ENCODE results near the gene NBEAL1. TPM values are rescaled to one million over a fixed set of nuclear protein-coding genes. Genes with fewer than 3 reads are reported as not detected.

The NBEAL1 gene
- total and polyA plus RNA-seq, 2 of the 8 experiments (the other 6 are each of a cell fraction or from before 2014, with no cell fraction given), result 2.3 to 10.7 TPM

DNA sequence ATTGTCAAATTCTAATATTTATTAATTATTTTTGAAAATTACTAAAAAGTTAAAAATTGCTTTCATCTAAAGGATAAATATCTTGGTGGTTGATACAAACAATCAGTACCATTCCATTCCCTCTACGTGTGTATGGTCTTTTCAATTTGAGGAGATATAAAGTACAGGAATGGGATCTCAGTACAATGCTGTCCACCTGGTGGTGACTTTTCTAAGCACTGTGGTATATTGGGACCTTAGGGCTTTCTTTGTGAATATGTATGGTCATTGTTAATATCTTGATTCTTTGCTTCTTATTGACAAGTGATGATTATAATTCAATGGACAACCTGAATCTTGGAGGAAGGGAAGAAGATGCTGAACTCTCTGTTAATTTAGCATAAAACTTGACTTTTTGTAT is 83.1 kb downstream of the NBEAL1 start:
- Histone ChIP-seq H3K14ac (ENCODE audit: insufficient read length) (no peak overlapping the region), H3K79me1 (ENCODE audit: low read depth, low read length) (no peaks in the 10 kb centered on the region), H3K9ac (replicated peaks in 1 of 4; ENCODE audit: extremely low read depth in 1 of 4, low read depth in 3 of 4, low read length in 3 of 4) (no peak overlapping the region), H3K27ac (ENCODE audit: low read depth, low read length) (no peak overlapping the region), H3K4me1 (replicated peaks in 1 of 4; ENCODE audit: control insufficient read depth in 3 of 4, insufficient read depth in 4 of 4, low read length in 3 of 4) (no peaks in the 10 kb centered on the region), H4K8ac (ENCODE audit: extremely low read depth, insufficient read depth, low read length) (no peak overlapping the region), H4K5ac (ENCODE audit: insufficient read length, low read depth, low read length) (no peak overlapping the region), H2BK20ac (ENCODE audit: low read length) (no peak overlapping the region), H2BK120ac (replicated peaks; ENCODE audit: low read depth, low read length) (no peak overlapping the region), H3K4me3 (ENCODE audit: extremely low read depth in 1 of 4, insufficient read depth in 2 of 4, low read depth in 3 of 4, low read length in 4 of 4) (no peak overlapping the region), H4K91ac (replicated peaks; ENCODE audit: insufficient read length, low read length) (no peak overlapping the region), H3K27me3 (replicated peaks in 1 of 4; ENCODE audit: control insufficient read depth in 3 of 4, extremely low read depth in 1 of 4, insufficient read depth in 3 of 4, low read length in 3 of 4) (no peaks in the 10 kb centered on the region), H2AK5ac (ENCODE audit: low read depth, low read length) (no peak overlapping the region), H2AFZ (ENCODE audit: low read length) (no peak overlapping the region), H3K56ac (replicated peaks; ENCODE audit: insufficient read length, low read depth, low read length) (no peak overlapping the region), H3K18ac (ENCODE audit: extremely low read depth, low read length) (no peak overlapping the region), H3K4ac (replicated peaks; ENCODE audit: insufficient read length, low read depth, low read length) (no peak overlapping the region), H3K4me2 (ENCODE audit: insufficient read depth in 1 of 2, low read depth in 2 of 2, low read length in 2 of 2) (no peak overlapping the region), H3K9me3 (ENCODE audit: insufficient read depth in 2 of 2, low read depth in 1 of 2, low read length in 1 of 2) (no peaks in the 10 kb centered on the region), H4K20me1 (replicated peaks in 1 of 2; ENCODE audit: control insufficient read depth in 1 of 2, insufficient read depth in 2 of 2, low read length in 2 of 2) (no peaks in the 10 kb centered on the region), H2BK15ac (ENCODE audit: low read length) (no peak overlapping the region), H3K23ac (ENCODE audit: insufficient read length) (no peak overlapping the region), H2BK5ac (ENCODE audit: low read depth, low read length) (no peak overlapping the region), H3K79me2 (ENCODE audit: control insufficient read depth in 1 of 2, insufficient read depth in 2 of 2, low read length in 2 of 2) (no peaks in the 10 kb centered on the region), H3K36me3 (ENCODE audit: control insufficient read depth in 2 of 4, insufficient read depth in 4 of 4, low read length in 3 of 4) (no peaks in the 10 kb centered on the region), H2BK12ac (ENCODE audit: low read depth, low read length) (no peak overlapping the region), H3K23me2 (ENCODE audit: low read depth, low read length) (no peaks in the 10 kb centered on the region)
- no peak for FAIRE-seq
- CTCF ChIA-PET (ENCODE audit: partially characterized antibody), result interaction anchor here (0.8 to 1.4 kb wide), 2 partner anchors 10 to 29 kb away, joined by 4 to 6 read pairs; no protein-coding TSS in a partner anchor
- TF ChIP-seq SP4 (IDR thresholded peaks at IDR 0.05; ENCODE audit: low read length) (no peak), TEAD4 (IDR thresholded peaks at IDR 0.05; ENCODE audit: low read depth, low read length) (no peak), KDM1A (IDR thresholded peaks at IDR 0.05; ENCODE audit: borderline replicate concordance, low read length) (no peak)
- TF ChIP-seq, protein P1, sequence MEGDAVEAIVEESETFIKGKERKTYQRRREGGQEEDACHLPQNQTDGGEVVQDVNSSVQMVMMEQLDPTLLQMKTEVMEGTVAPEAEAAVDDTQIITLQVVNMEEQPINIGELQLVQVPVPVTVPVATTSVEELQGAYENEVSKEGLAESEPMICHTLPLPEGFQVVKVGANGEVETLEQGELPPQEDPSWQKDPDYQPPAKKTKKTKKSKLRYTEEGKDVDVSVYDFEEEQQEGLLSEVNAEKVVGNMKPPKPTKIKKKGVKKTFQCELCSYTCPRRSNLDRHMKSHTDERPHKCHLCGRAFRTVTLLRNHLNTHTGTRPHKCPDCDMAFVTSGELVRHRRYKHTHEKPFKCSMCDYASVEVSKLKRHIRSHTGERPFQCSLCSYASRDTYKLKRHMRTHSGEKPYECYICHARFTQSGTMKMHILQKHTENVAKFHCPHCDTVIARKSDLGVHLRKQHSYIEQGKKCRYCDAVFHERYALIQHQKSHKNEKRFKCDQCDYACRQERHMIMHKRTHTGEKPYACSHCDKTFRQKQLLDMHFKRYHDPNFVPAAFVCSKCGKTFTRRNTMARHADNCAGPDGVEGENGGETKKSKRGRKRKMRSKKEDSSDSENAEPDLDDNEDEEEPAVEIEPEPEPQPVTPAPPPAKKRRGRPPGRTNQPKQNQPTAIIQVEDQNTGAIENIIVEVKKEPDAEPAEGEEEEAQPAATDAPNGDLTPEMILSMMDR (IDR thresholded peaks at IDR 0.05; ENCODE audit: control extremely low read depth in 1 of 3, insufficient read depth in 1 of 3, low read depth in 1 of 3, low read length in 3 of 3), result peak in 1 of 3 experiments; percentile 10; a peak in 1 of 4 replicates
- 88% methylated on average over 1 of the region's 1 CpG; no CpG with 5 or more reads in 1 of the 2 experiments for WGBS, 2 experiments (ENCODE audit: extremely low coverage in 1 of 2, insufficient coverage in 1 of 2, insufficient read length in 1 of 2, insufficient replicate concordance in 2 of 2, low coverage in 1 of 2, low lambda C conversion rate in 2 of 2, missing lambda C conversion rate in 1 of 2)
- POLR2A ChIA-PET (ENCODE audit: partially characterized antibody), result no interaction called here
- no peak for DNase-seq (ENCODE audit: low read depth in 1 of 2, low spot score in 2 of 2)
